SJCRH30 (cell line): Measurements from ENCODE around the gene LST1. TPM values are rescaled to one million over a fixed set of nuclear protein-coding genes. Genes with fewer than 3 reads are reported as not detected.
"Not testable (repeated sequence)": the region's sequence is repeated elsewhere in the genome, so short reads cannot be mapped to it uniquely, and the experiment has no call there.

ENCODE experiments used
- DNase-seq, 2 experiments: peaks; one replicate each; pipeline ENCODE4 v3.0.0-alpha.2; 2015 to 2020
- H3K27ac ChIP-seq: fragments of 250-450 bp; sonication (Bioruptor Pico); 2 replicates; pipeline ENCODE4 v1.5.1; 2020; ENCODE audit warnings: mild to moderate bottlenecking, moderate library complexity
- H3K27me3 ChIP-seq: fragments of 250-450 bp; sonication (Bioruptor Pico); 2 replicates; pipeline ENCODE4 v1.5.1; 2020; ENCODE audit warnings: mild to moderate bottlenecking, moderate library complexity
- H3K36me3 ChIP-seq: fragments of 250-450 bp; sonication (Bioruptor Pico); 2 replicates; pipeline ENCODE4 v1.5.1; 2020; ENCODE audit warnings: mild to moderate bottlenecking, moderate library complexity
- H3K4me1 ChIP-seq: fragments of 250-450 bp; sonication (Bioruptor Pico); 2 replicates; pipeline ENCODE4 v1.5.1; 2020; ENCODE audit warnings: mild to moderate bottlenecking, moderate library complexity
- H3K4me3 ChIP-seq: fragments of 250-450 bp; sonication (Bioruptor Pico); 2 replicates; pipeline ENCODE4 v1.5.1; 2020; ENCODE audit warnings: mild to moderate bottlenecking, moderate library complexity
- H3K9me3 ChIP-seq: fragments of 250-450 bp; sonication (Bioruptor Pico); replicated peaks from 2 replicates; pipeline ENCODE4 v1.5.1; 2020; ENCODE audit warnings: mild to moderate bottlenecking, moderate library complexity
- total RNA-seq: library from RNA; depleted of rRNA; stranded (reverse); fragments of >200 nt; shearing (Covaris generic); gene quantifications from 2 replicates; pipeline ENCODE4 v1.2.3, GENCODE V29; 2014; rRNA removed

The LST1 gene
- total RNA-seq = not detected in 2 replicates

- Histone ChIP-seq H3K27me3 (no peaks in the 10 kb centered on the region), H3K9me3 (no peaks in the 10 kb centered on the region), H3K4me3 (no peak within 1 kb of the TSS), H3K4me1 (0 out of 2 replicates have a peak, but pooled peaks cover 4% of the 10 kb centered on the region), H3K36me3 (no peaks in the 10 kb centered on the region), H3K27ac (no peak within 1 kb of the TSS)
- DNase-seq = no peak
These were observed at the start of gene LST1 for GRCh38 chr6:31586008-31586407. Gene LST1 (plus strand): TSS chr6:31586277. CDS start chr6:31587300, 1,023 bp downstream.

- H3K36me3 ChIP-seq = peaks cover 73% of the 10 kb centered on the region
- no peak overlapping the region for H3K27ac ChIP-seq
- H3K4me1 ChIP-seq = peaks cover 31% of the 10 kb centered on the region
- no peaks in the 10 kb centered on the region for H3K27me3 ChIP-seq
- H3K9me3 ChIP-seq = no peaks in the 10 kb centered on the region
- DNase-seq = no peak
- H3K4me3 ChIP-seq = 0 out of 2 replicates have a peak overlapping the region, but pooled peaks have one; percentile 5
These were observed 47.2 kb upstream of the LST1 start for GRCh38 chr6:31538805-31539400.

- no peak for DNase-seq
- H3K36me3 ChIP-seq = peaks cover 56% of the 10 kb centered on the region
These were observed 45.4 kb upstream of the LST1 start for GRCh38 chr6:31540640-31541039.

GRCh38 chr6:31541059-31541657 lies 44.9 kb upstream of the LST1 start:
- Histone ChIP-seq H3K4me1 (peaks cover 44% of the 10 kb centered on the region), H3K36me3 (peaks cover 51% of the 10 kb centered on the region), H3K27me3 (no peaks in the 10 kb centered on the region), H3K4me3 (peak overlapping the region; percentile 82), H3K9me3 (no peaks in the 10 kb centered on the region), H3K27ac (peak overlapping the region; percentile 98)
- DNase-seq = peak; percentile 34 to 52

More at GRCh38 chr6:31540640-31541039, 45.4 kb upstream of the LST1 start:
- Histone ChIP-seq H3K9me3 (no peaks in the 10 kb centered on the region), H3K4me3 (peak overlapping the region; percentile 82), H3K27ac (peak overlapping the region; percentile 98), H3K27me3 (no peaks in the 10 kb centered on the region), H3K4me1 (peaks cover 44% of the 10 kb centered on the region)

- peak within 1 kb of the TSS; percentile 82 for H3K4me3 ChIP-seq
- peaks cover 43% of the 10 kb centered on the region for H3K36me3 ChIP-seq
- peaks cover 41% of the 10 kb centered on the region for H3K4me1 ChIP-seq
- peak within 1 kb of the TSS; percentile 98 for H3K27ac ChIP-seq
- no peaks in the 10 kb centered on the region for H3K9me3 ChIP-seq
- DNase-seq = peak; percentile 96 to 98
- no peaks in the 10 kb centered on the region for H3K27me3 ChIP-seq
These were observed 44.2 kb upstream of the LST1 start, which contains the start of gene DDX39B for GRCh38 chr6:31541658-31542521. Gene DDX39B (minus strand): TSS chr6:31542003. CDS start chr6:31540532, 1,471 bp downstream.

- Histone ChIP-seq H3K4me3 (no peak overlapping the region), H3K4me1 (peaks cover 31% of the 10 kb centered on the region), H3K27me3 (no peaks in the 10 kb centered on the region), H3K9me3 (no peaks in the 10 kb centered on the region), H3K36me3 (peaks cover 26% of the 10 kb centered on the region), H3K27ac (no peak overlapping the region)
- DNase-seq = no peak
These were observed 42.4 kb upstream of the LST1 start for GRCh38 chr6:31543639-31544038.

- peaks cover 21% of the 10 kb centered on the region for H3K4me1 ChIP-seq
- no peaks in the 10 kb centered on the region for H3K27me3 ChIP-seq
- H3K4me3 ChIP-seq = no peak overlapping the region
- peaks cover 16% of the 10 kb centered on the region for H3K36me3 ChIP-seq
- DNase-seq = peak in 1 of 2 experiments; percentile 72
- no peaks in the 10 kb centered on the region for H3K9me3 ChIP-seq
- H3K27ac ChIP-seq = peak overlapping the region; percentile 16
These were observed 41.4 kb upstream of the LST1 start for GRCh38 chr6:31544676-31545075.

- Histone ChIP-seq H3K9me3 (no peaks in the 10 kb centered on the region), H3K36me3 (peaks cover 9% of the 10 kb centered on the region), H3K4me3 (no peak overlapping the region), H3K27me3 (no peaks in the 10 kb centered on the region), H3K4me1 (peaks cover 21% of the 10 kb centered on the region), H3K27ac (peak overlapping the region; percentile 16)
- peak in 1 of 2 experiments; percentile 40 for DNase-seq
These were observed 40.8 kb upstream of the LST1 start for GRCh38 chr6:31545291-31545690.

- peak; percentile 84 to 91 for DNase-seq
- Histone ChIP-seq H3K4me3 (peak within 1 kb of the TSS; percentile 59), H3K4me1 (peaks cover 21% of the 10 kb centered on the region), H3K9me3 (no peaks in the 10 kb centered on the region), H3K27ac (peak within 1 kb of the TSS; percentile 27; the same call in 1 of the 2 replicates), H3K36me3 (no peaks in the 10 kb centered on the region), H3K27me3 (no peaks in the 10 kb centered on the region)
These were observed 39.6 kb upstream of the LST1 start, which contains the start of gene ATP6V1G2 for GRCh38 chr6:31546339-31546957. Gene ATP6V1G2 (minus strand): TSS chr6:31546608. CDS start chr6:31546559, 49 bp downstream.

- no peaks in the 10 kb centered on the region for H3K36me3 ChIP-seq
- H3K27ac ChIP-seq = peak within 1 kb of the TSS; percentile 27; the same call in 1 of the 2 replicates
- no peaks in the 10 kb centered on the region for H3K9me3 ChIP-seq
- peaks cover 21% of the 10 kb centered on the region for H3K4me1 ChIP-seq
- DNase-seq = peak; percentile 96 to 97
- H3K27me3 ChIP-seq = no peaks in the 10 kb centered on the region
- peak within 1 kb of the TSS; percentile 59 for H3K4me3 ChIP-seq
These were observed 38.9 kb upstream of the LST1 start, which contains the start of gene NFKBIL1 for GRCh38 chr6:31546958-31547726. Gene NFKBIL1 (plus strand): TSS chr6:31547608. CDS start chr6:31547695, 87 bp downstream.

- H3K4me3 ChIP-seq = peak overlapping the region; percentile 59
- peaks cover 21% of the 10 kb centered on the region for H3K4me1 ChIP-seq
- no peaks in the 10 kb centered on the region for H3K9me3 ChIP-seq
- H3K27ac ChIP-seq = peak overlapping the region; percentile 27; the same call in 1 of the 2 replicates
- H3K36me3 ChIP-seq = no peaks in the 10 kb centered on the region
- no peaks in the 10 kb centered on the region for H3K27me3 ChIP-seq
- no peak for DNase-seq
These were observed 38.1 kb upstream of the LST1 start for GRCh38 chr6:31547727-31548543.

GRCh38 chr6:31548544-31548873 lies 37.6 kb upstream of the LST1 start:
- Histone ChIP-seq H3K4me3 (no peak overlapping the region), H3K27ac (no peak overlapping the region)
- no peak for DNase-seq

GRCh38 chr6:31551371-31551770 lies 34.7 kb upstream of the LST1 start:
- H3K4me3 ChIP-seq, H3K27me3 ChIP-seq, H3K36me3 ChIP-seq, H3K27ac ChIP-seq, H3K9me3 ChIP-seq, H3K4me1 ChIP-seq: not testable (repeated sequence)
- DNase-seq = peak; percentile 36 to 49

More at GRCh38 chr6:31548544-31548873, 37.6 kb upstream of the LST1 start:
- H3K9me3 ChIP-seq = no peaks in the 10 kb centered on the region
- no peaks in the 10 kb centered on the region for H3K36me3 ChIP-seq
- no peaks in the 10 kb centered on the region for H3K27me3 ChIP-seq
- H3K4me1 ChIP-seq = peaks cover 18% of the 10 kb centered on the region
